ENCODE data around the gene OR4F15. TPM values are rescaled to one million over a fixed set of nuclear protein-coding genes. Genes with fewer than 3 reads are reported as not detected.

The OR4F15 gene, protein sequence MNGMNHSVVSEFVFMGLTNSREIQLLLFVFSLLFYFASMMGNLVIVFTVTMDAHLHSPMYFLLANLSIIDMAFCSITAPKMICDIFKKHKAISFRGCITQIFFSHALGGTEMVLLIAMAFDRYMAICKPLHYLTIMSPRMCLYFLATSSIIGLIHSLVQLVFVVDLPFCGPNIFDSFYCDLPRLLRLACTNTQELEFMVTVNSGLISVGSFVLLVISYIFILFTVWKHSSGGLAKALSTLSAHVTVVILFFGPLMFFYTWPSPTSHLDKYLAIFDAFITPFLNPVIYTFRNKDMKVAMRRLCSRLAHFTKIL
- 0.13 and 0.30 TPM in 2 replicates for total RNA-seq (2014; rRNA removed; shearing (Covaris generic))

GRCh38 chr15:101811902-101812301 lies at the start of gene OR4F15:
TSS of gene OR4F15 (plus strand) at chr15:101812202. CDS start at chr15:101818187, 5,985 bp downstream.

DNA sequence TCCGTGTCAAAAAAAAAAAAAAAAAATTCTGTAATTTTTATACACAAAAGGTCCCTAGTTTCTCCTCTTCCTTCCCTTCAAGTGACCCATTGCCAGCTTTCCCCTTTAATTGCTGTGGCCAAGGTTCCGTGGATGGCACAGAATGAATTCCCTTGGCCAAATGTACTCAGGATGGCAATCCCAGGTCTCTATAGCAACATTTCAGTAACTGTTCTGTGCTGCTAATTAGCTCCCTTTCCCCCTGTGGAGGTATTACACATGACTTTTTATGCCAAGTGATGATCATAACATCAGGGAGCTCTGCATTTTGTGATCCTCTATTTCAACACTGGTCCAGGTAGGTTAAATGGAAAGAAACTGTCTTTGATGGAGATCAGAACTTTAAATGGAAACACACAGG lies 8.8 kb upstream of the OR4F15 start, which contains the start of gene OR4F6:
TSS of gene OR4F6 (plus strand) at position 301 of the 400 bp plus-strand sequence. CDS start 2,211 bp downstream, outside the sequence.

Small RNAs within 50 kb of the gene (small RNA-seq; reads per million reads assigned to genes)
- not detected for gene RN7SL209P

Other genes with a start within 250 kb of the OR4F15 start
- 20.7 and 22.8 TPM in 2 replicates for gene TM2D3, start 159.8 kb upstream of the OR4F15 start, total RNA-seq (2014; rRNA removed; shearing (Covaris generic))
- 6.8 and 8.8 TPM in 2 replicates for gene TARS3, start 87.7 kb upstream of the OR4F15 start, total RNA-seq (2014; rRNA removed; shearing (Covaris generic))
- not detected in 2 replicates for gene OR4F6, start 8.7 kb upstream of the OR4F15 start, total RNA-seq (2014; rRNA removed; shearing (Covaris generic))

All from A375 (cell line).